Astrocyte of the spinal cord (primary cell): ENCODE results near the gene MCM9.

Experiments used
- DNase-seq: peaks from one replicate; pipeline ENCODE4 v3.0.0; 2011; ENCODE audit warnings: low read depth, low spot score
- H3K4me3 ChIP-seq: 2 replicates; pipeline ENCODE4 v1.5.1; 2011; ENCODE audit warnings: low read depth, mild to moderate bottlenecking, low read length, moderate library complexity
- in situ Hi-C: cut with HindIII; loops from 2 replicates; pipeline ENCODE4 v1.10.0; 2017; ENCODE audit warnings: low sequenced_read_pairs
- TF ChIP-seq, protein P1 (sequence below): IDR thresholded peaks from 2 replicates; pipeline ENCODE4 v1.5.1; 2012; ENCODE audit warnings: low read depth, mild to moderate bottlenecking, low read length, inconsistent platforms

MCM9 gene

DNA sequence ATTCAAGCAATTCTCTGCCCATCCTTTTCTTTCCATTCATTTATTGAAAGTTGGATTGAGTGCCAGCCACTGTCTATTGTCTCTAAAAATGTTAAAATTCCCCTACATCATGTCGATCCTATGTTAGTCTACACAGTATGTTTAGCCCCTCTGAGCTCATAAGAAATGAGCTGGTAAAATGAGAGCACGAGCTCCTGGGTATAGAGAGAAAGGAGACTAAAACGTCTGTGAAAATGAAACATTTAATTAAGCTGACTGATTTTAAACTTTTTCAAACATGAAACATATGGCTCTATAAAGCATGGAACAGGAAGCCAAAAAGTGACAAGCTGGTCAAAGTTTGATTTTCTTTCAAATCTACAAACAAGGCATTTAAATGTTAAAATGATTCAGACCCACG lies 145.0 kb downstream of the MCM9 start:
- no peak for DNase-seq
- in situ Hi-C loops = no loop called here
- no peak overlapping the region for H3K4me3 ChIP-seq
- TF ChIP-seq, protein P1, sequence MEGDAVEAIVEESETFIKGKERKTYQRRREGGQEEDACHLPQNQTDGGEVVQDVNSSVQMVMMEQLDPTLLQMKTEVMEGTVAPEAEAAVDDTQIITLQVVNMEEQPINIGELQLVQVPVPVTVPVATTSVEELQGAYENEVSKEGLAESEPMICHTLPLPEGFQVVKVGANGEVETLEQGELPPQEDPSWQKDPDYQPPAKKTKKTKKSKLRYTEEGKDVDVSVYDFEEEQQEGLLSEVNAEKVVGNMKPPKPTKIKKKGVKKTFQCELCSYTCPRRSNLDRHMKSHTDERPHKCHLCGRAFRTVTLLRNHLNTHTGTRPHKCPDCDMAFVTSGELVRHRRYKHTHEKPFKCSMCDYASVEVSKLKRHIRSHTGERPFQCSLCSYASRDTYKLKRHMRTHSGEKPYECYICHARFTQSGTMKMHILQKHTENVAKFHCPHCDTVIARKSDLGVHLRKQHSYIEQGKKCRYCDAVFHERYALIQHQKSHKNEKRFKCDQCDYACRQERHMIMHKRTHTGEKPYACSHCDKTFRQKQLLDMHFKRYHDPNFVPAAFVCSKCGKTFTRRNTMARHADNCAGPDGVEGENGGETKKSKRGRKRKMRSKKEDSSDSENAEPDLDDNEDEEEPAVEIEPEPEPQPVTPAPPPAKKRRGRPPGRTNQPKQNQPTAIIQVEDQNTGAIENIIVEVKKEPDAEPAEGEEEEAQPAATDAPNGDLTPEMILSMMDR = no peak

GRCh38 chr6:118789419-118789818 lies 145.5 kb downstream of the MCM9 start:
- DNase-seq = no peak
- H3K4me3 ChIP-seq = no peak overlapping the region
- in situ Hi-C loops = no loop called here
- TF ChIP-seq, protein P1 = no peak

- H3K4me3 ChIP-seq = no peak overlapping the region
- no peak for DNase-seq
- TF ChIP-seq, protein P1 = no peak
- in situ Hi-C loops = no loop called here
Observed at GRCh38 chr6:118788702-118789101, 146.3 kb downstream of the MCM9 start.

GRCh38 chr6:118787724-118788423 lies 147.1 kb downstream of the MCM9 start:
- TF ChIP-seq, protein P1 = no peak
- DNase-seq = no peak
- no peak overlapping the region for H3K4me3 ChIP-seq
- in situ Hi-C loops = no loop called here

- TF ChIP-seq, protein P1 = no peak
- no peak overlapping the region for H3K4me3 ChIP-seq
- DNase-seq = no peak
- in situ Hi-C loops = no loop called here
Observed at GRCh38 chr6:118786596-118787453, 148.1 kb downstream of the MCM9 start.

DNA sequence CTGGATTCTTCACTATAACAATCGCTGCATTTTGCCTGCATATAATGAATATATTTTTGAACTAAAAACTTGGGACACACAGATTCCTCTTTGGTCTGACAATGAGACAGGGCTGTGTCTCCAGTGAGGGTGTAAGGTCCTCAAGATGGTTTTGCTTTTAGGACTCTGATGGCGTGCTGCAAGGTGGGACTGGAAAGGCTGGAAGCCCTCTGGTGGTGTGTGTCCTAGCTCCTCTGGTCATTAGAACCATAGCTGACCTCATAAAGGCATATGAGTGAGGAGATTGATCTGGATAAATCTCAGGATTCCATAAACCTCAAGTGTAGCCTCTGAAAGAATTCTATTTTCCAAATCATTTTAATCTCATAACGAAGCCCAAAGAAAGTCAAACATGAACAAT lies 149.4 kb downstream of the MCM9 start:
- H3K4me3 ChIP-seq = no peak overlapping the region
- TF ChIP-seq, protein P1 = no peak
- in situ Hi-C loops = no loop called here
- DNase-seq = no peak
